HUES48 (cell line): Measurements from ENCODE around the gene FAM47E.

Experiments used
- H3K27ac ChIP-seq: one replicate; pipeline ENCODE4 v1.7.0; 2013; ENCODE audit warnings: low read depth, low read length, inconsistent platforms
- H3K27me3 ChIP-seq: 2 replicates; pipeline ENCODE4 v1.6.1; 2013; ENCODE audit warnings: mild to moderate bottlenecking, low read length; ENCODE audit not compliant: control insufficient read depth, insufficient read depth
- H3K36me3 ChIP-seq: 2 replicates; pipeline ENCODE4 v1.6.1; 2013; ENCODE audit warnings: low read length; ENCODE audit not compliant: control insufficient read depth, insufficient read depth
- H3K4me1 ChIP-seq: 2 replicates; pipeline ENCODE4 v1.6.1; 2013; ENCODE audit warnings: mild to moderate bottlenecking, low read length; ENCODE audit not compliant: control insufficient read depth, insufficient read depth
- H3K4me3 ChIP-seq: 2 replicates; pipeline ENCODE4 v1.5.1; 2013; ENCODE audit warnings: mild to moderate bottlenecking, low read depth, low read length
- H3K9ac ChIP-seq: 2 replicates; pipeline ENCODE4 v1.6.1; 2013; ENCODE audit warnings: mild to moderate bottlenecking, low read depth, low read length, moderate library complexity
- H3K9me3 ChIP-seq: 2 replicates; pipeline ENCODE4 v1.6.1; 2013; ENCODE audit warnings: low read length; ENCODE audit not compliant: control insufficient read depth, insufficient read depth

The FAM47E gene

DNA sequence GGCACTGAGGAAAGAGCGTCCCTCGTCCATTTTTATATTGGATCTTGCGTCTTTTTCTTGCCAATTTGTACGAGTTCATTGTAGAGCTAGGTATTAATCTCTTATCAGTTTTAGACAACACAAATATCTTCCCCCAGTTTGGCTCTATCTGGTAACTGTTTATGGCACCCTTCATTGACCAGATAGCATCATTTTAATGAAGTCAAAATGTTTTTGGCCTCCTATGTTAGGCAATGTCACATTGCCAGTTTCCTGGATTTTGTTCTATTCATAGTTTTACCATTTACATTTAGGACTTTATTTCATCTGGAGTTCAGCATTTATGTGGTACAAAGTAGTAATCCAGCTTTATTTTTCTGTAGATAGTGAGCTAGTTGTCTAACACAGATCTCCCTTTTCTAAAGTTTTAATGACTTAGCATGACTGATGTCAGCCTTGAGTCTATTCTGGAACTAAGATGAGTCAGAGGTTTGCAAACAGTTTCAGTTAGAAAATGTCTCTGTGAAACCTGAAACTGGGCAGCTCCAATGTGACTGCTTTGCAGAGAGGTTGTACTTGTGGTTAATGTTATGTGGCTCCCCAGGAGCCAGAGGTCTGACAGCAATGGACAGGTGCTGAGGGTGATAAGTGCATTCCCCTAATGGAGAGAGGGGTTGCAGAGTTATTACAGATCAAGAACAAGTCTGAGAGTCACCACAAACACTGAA lies 49.7 kb downstream of the FAM47E start:
- no peaks in the 10 kb centered on the region for H3K36me3 ChIP-seq
- no peak overlapping the region for H3K9ac ChIP-seq
- 0 out of 2 replicates have a peak, but pooled peaks cover 4% of the 10 kb centered on the region for H3K4me1 ChIP-seq
- H3K4me3 ChIP-seq, result no peak overlapping the region
- no peaks in the 10 kb centered on the region; the same call in 1 of the 2 replicates for H3K9me3 ChIP-seq
- no peak overlapping the region for H3K27ac ChIP-seq
- H3K27me3 ChIP-seq, result peaks cover 17% of the 10 kb centered on the region

DNA sequence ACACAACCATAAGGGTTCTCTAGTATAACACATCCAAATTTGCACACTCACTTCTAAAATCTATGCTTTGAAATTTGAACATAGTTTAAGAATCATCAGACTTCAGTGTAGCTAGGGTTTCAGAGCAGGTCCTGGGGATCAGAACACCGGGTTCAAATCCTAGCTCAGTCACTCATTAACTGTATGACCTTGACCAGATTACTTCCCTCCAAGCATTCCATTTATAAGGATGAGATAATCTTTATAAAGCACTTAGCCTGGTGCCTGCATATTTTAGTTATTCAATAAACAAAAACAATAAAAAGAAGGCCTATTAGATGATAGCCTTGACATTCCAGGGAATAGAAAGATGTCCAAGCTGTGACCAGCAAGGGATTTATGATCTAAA lies 50.2 kb downstream of the FAM47E start:
- H3K9me3 ChIP-seq, result no peaks in the 10 kb centered on the region; the same call in 1 of the 2 replicates
- H3K4me1 ChIP-seq, result 0 out of 2 replicates have a peak, but pooled peaks cover 4% of the 10 kb centered on the region
- no peaks in the 10 kb centered on the region for H3K36me3 ChIP-seq
- H3K27ac ChIP-seq, result no peak overlapping the region
- peaks cover 17% of the 10 kb centered on the region for H3K27me3 ChIP-seq
- no peak overlapping the region for H3K9ac ChIP-seq
- no peak overlapping the region for H3K4me3 ChIP-seq

DNA sequence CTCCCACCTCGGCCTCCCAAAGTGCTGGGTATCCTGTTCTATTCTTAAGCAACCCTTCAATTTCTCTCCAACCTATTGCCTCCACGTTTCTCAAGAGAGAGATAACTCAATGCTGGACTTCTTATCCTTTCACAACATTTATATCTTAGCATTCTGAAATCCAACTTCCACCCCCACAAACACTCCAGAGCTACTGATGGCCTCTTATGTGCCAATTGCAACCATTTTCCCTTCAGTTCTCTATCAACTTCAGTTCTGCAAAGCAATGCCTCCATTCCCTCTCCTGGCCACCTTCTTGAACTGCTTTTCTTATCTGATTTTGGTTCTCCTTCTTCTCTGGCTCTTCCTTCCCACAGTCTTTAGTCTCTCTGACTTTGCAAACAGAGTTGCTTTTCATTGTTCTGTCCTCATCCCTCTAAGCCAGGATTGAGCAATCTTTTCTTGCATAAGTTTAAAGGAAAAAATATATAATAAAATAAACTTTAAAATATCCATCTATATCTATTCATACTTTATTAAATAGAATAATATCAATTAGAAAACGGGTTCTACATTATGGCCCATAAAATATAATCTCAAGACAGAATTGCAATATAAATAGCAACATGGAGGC lies 51.4 kb downstream of the FAM47E start:
- 0 out of 2 replicates have a peak, but pooled peaks cover 7% of the 10 kb centered on the region for H3K4me1 ChIP-seq
- H3K36me3 ChIP-seq, result no peaks in the 10 kb centered on the region
- no peak overlapping the region for H3K9ac ChIP-seq
- H3K4me3 ChIP-seq, result no peak overlapping the region
- no peaks in the 10 kb centered on the region; the same call in 1 of the 2 replicates for H3K9me3 ChIP-seq
- peaks cover 17% of the 10 kb centered on the region for H3K27me3 ChIP-seq
- no peak overlapping the region for H3K27ac ChIP-seq

DNA sequence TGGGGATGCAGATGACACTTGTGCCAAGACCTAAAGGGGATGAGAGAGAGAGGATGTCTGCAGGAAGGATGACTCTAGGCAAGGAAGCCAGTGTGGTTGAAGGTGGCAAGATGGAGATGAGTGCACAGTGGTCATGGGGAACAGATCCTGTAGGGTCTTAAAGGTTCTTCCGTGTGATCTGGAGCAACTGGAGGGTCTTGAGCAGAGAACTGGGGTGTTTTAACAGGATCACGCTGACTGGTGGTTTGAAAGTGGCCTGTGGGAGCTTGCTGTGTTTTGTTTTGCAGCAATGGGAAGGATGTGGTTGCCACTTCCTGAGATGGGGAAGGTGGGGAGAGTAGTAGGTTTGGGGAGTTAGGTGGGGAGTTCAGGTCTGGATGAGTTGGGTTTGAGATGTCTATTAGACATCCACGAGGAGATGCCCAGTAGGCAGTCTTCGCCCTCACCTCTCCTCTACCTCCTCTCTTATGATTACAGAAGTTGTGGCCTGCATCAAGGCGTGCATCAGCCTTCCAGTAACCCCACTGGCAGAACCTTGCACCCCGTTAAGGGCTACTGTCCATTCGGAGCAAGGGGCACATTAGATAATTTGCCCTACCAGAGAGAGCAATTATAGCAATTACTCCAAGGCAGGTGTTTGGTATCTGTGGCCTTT lies 53.6 kb downstream of the FAM47E start:
- H3K9me3 ChIP-seq, result no peaks in the 10 kb centered on the region
- 0 out of 2 replicates have a peak, but pooled peaks cover 7% of the 10 kb centered on the region for H3K4me1 ChIP-seq
- H3K36me3 ChIP-seq, result peaks cover 12% of the 10 kb centered on the region
- H3K4me3 ChIP-seq, result peak overlapping the region; percentile 92; the same call in 1 of the 2 replicates
- H3K27me3 ChIP-seq, result peaks cover 17% of the 10 kb centered on the region
- H3K27ac ChIP-seq, result no peak overlapping the region
- H3K9ac ChIP-seq, result no peak overlapping the region

DNA sequence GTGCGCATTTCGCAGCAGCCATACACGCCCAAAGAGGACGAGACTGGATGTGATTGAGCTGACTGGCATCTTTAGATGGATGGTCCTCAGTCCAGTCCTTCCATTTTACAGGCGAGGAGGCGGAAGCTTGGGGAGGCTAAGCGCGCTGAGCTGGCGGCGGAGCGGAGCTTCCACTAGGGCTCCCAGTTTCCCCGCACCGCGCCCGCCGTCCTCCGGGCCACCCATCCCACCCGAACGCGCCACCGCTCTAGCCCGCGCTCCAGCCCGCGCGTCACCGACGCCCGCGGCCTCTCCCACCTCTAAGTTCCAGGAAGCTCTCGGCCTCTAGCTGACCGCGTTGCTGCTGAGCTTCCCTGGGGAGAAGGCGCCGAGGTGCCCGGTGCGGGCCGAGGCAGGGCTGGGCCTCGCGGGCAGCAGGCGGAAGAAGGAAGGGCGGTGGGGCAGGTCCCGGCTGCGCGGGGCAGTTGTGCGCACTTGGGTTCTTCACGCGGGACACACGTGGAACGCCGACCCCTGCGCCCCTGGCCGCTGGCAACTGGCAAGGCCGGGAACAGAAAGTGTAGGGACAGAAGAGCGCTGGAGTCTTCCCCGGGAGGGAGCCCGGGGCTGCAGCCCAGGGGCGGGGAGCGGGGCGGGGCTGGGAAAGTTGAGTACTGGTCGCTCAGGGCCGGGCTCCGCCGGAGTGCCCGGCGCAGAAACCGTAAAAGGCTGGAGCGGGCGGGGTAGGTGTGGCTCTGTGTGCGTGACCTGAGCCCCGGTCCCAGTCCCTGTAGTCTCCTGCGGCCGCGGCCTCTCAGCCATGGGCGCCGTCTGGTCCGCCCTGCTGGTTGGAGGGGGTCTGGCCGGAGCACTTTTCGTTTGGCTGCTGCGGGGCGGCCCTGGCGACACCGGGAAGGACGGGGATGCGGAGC lies 54.7 kb downstream of the FAM47E start, which contains the start of gene STBD1:
Gene STBD1, plus strand, starts transcription at position 763 of the 911 bp plus-strand sequence. Its CDS starts 37 bp downstream, at position 800.
- Histone ChIP-seq H3K9ac (peak within 1 kb of the TSS; percentile 53; the same call in 1 of the 2 replicates), H3K36me3 (peaks cover 12% of the 10 kb centered on the region), H3K27me3 (peaks cover 17% of the 10 kb centered on the region), H3K4me1 (0 out of 2 replicates have a peak, but pooled peaks cover 7% of the 10 kb centered on the region), H3K27ac (no peak within 1 kb of the TSS), H3K9me3 (no peaks in the 10 kb centered on the region), H3K4me3 (peak within 1 kb of the TSS; percentile 92)

DNA sequence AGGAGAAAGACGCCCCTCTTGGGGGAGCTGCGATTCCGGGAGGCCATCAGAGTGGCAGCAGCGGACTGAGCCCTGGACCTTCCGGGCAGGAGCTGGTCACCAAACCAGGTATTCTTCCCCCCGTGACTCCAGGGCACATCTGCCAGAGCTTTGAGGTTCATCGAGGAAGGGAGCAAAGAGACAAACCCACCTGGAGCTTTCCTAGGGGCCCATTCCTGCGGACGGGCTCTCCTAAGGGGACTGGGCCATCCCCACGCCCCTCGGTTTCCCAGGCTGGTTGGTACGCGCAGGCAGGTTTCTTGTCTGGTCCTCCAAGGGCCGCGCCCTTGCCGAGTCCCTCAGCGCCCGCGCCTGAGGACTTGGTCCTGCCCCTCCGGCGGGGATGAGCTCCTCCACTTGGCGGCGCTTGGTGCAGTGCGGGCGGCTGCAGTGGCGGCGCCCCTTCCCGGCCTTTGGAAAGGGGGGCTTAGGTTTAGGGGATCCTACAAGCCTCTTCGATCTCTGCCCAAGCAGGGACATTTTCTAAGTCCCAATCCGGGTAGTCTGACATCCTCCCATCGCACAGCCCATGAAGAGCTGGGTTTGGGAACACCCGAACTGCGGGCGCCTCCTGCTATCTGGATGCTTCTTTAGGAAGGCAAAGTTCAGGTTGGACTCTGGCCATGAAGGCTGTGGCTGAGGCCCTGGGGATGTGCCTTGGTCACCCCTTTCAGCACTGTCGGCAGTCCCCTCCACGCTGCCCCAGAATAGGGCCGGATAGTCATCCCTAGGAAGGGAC lies 55.5 kb downstream of the FAM47E start:
- peak overlapping the region; percentile 92 for H3K4me3 ChIP-seq
- peak overlapping the region; percentile 18; the same call in 1 of the 2 replicates for H3K9ac ChIP-seq
- H3K27me3 ChIP-seq, result peaks cover 17% of the 10 kb centered on the region
- H3K9me3 ChIP-seq, result no peaks in the 10 kb centered on the region
- peaks cover 12% of the 10 kb centered on the region for H3K36me3 ChIP-seq
- 0 out of 2 replicates have a peak, but pooled peaks cover 7% of the 10 kb centered on the region for H3K4me1 ChIP-seq
- no peak overlapping the region for H3K27ac ChIP-seq

DNA sequence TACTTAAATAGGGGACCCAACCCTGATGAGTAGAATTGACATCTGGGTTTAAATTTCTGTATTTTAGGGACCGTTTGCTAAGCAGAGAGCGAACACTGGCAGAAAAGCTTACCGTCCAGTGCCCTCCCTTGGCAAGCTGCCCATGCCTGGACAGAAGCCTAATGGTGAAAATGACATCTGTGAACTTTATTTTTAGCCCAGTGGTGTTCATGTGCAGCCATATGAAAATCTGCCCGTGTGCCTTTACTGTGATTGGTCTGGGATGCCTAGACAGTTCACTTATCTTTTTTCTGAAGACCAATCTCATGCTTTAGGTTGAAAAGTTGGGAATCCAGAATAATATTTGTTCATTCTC lies 56.1 kb downstream of the FAM47E start:
- H3K4me3 ChIP-seq, result peak overlapping the region; percentile 92
- peaks cover 12% of the 10 kb centered on the region for H3K36me3 ChIP-seq
- H3K9me3 ChIP-seq, result no peaks in the 10 kb centered on the region
- 0 out of 2 replicates have a peak, but pooled peaks cover 7% of the 10 kb centered on the region for H3K4me1 ChIP-seq
- peaks cover 17% of the 10 kb centered on the region for H3K27me3 ChIP-seq
- H3K9ac ChIP-seq, result no peak overlapping the region
- H3K27ac ChIP-seq, result no peak overlapping the region

DNA sequence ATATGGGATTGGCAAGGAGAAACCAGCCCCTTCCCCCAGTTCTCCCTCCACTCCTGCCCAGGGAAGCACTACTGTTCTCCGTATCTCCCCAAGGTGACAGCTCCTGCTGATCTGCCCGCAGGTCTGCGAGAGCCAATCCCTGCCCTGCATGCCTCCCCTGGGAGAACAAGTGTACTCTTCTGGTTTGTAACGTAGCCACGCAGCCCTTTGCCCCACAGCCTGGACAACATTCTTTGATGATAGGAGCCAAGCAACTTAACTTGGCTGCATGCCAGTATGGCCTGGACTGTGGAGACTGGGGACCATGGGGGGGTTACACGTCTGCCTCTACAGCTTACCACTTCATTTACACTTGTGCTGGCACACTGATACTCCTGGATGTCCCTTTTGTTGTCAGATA lies 57.0 kb downstream of the FAM47E start:
- H3K27ac ChIP-seq, result no peak overlapping the region
- H3K4me1 ChIP-seq, result 0 out of 2 replicates have a peak, but pooled peaks cover 7% of the 10 kb centered on the region
- H3K9ac ChIP-seq, result no peak overlapping the region
- no peak overlapping the region for H3K4me3 ChIP-seq
- H3K27me3 ChIP-seq, result peaks cover 17% of the 10 kb centered on the region
- no peaks in the 10 kb centered on the region for H3K9me3 ChIP-seq
- peaks cover 12% of the 10 kb centered on the region for H3K36me3 ChIP-seq

DNA sequence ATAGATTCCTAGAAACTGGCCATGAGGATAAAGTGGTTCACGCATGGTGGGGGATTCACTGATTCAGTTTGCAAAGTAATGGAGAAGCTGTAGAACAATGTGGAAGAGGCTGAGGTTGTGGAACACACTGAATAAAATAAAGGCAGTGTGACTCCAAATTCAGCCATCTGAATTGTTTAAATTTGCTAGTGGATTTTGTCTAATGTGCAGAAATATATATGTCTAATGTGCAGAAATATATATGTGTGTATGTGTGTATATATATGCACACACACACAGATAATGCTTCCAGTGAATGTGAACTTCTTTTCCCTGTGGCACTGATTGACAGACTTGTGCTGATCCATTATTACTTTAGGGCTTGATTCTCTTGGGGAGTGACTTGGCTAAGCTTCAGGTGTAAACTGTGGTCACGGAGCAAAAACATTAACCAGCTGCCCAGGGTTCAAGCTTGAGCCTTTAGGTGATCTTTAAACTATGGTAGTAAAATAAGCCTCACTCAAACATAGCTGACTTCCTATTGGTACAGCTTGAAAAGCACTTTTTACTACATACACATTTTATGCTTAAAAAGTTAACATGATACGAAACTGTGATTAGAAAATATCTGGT lies 58.5 kb downstream of the FAM47E start:
- Histone ChIP-seq H3K4me3 (no peak overlapping the region), H3K27ac (no peak overlapping the region), H3K4me1 (0 out of 2 replicates have a peak, but pooled peaks cover 7% of the 10 kb centered on the region), H3K9me3 (no peaks in the 10 kb centered on the region), H3K27me3 (peaks cover 12% of the 10 kb centered on the region), H3K36me3 (peaks cover 12% of the 10 kb centered on the region), H3K9ac (no peak overlapping the region)
